Endothelial cell of umbilical vein (primary cell): ENCODE data around the gene SLC18A3. TPM values are rescaled to one million over a fixed set of nuclear protein-coding genes. Genes with fewer than 3 reads are reported as not detected.

Source experiments
- BruUV-seq: library from RNA; stranded (reverse); fragments of 400-500 nt; replicated peaks from 2 replicates; lab custom pipeline; 2021; lab: Mats Ljungman, UMichigan
- CTCF ChIA-PET: fragments of 300-600, 350-600 bp; sonication (Branson Sonifier 250); formaldehyde crosslinking; loops from one replicate; lab custom pipeline; 2021; ENCODE audit warnings: antibody characterized with exemption, inconsistent platforms; lab: Charles Lee
- POLR2A ChIA-PET: fragments of 300-600, 350-600 bp; sonication (Branson Sonifier 250); formaldehyde crosslinking; loops from one replicate; lab custom pipeline; 2021; ENCODE audit warnings: antibody characterized with exemption, inconsistent platforms; lab: Charles Lee
- DNase-seq: peaks from one replicate; pipeline ENCODE4 v3.0.0-alpha.2; 2011; ENCODE audit warnings: low read depth, low spot score
- FAIRE-seq: peaks from 2 replicates; lab custom pipeline; 2011; peaks lifted over from hg19 to GRCh38; lab: Jason Lieb, UNC
- H2AFZ ChIP-seq: 2 replicates; pipeline ENCODE4 v1.6.0; 2012; ENCODE audit warnings: low read depth, low read length, control low read depth, inconsistent platforms
- H3K27ac ChIP-seq: 2 replicates; pipeline ENCODE4 v1.5.1; 2011; ENCODE audit warnings: low read depth, mild to moderate bottlenecking, control low read depth, low read length, moderate library complexity; ENCODE audit not compliant: insufficient read depth
- H3K27me3 ChIP-seq, 2 experiments: 2 replicates each; pipeline versions ENCODE4 v1.6.0 to v1.6.1; 2011; ENCODE audit warnings: low read length in 2 of 2, mixed read lengths in 1 of 2; ENCODE audit not compliant: control insufficient read depth in 2 of 2, insufficient read depth in 2 of 2
- H3K36me3 ChIP-seq, 2 experiments: 2 replicates in 1 of 2; 3 replicates in 1 of 2; pipeline ENCODE4 v1.5.1; 2011; ENCODE audit warnings: low read length in 2 of 2, mild to moderate bottlenecking in 1 of 2, moderate library complexity in 1 of 2; ENCODE audit not compliant: control insufficient read depth in 2 of 2, insufficient read depth in 2 of 2; ENCODE audit errors: extremely low read depth in 1 of 2
- H3K4me1 ChIP-seq: 3 replicates; pipeline ENCODE4 v1.5.1; 2011; ENCODE audit warnings: mild to moderate bottlenecking, low read length; ENCODE audit not compliant: control insufficient read depth, insufficient read depth; ENCODE audit errors: extremely low read depth
- H3K4me2 ChIP-seq: 2 replicates; pipeline ENCODE4 v1.6.1; 2011; ENCODE audit warnings: low read length, control low read depth, mixed read lengths; ENCODE audit not compliant: insufficient read depth
- H3K4me3 ChIP-seq, 3 experiments: fragments of 200-600 bp in 1 of 3; sonication (generic), shearing (Covaris generic) in 1 of 3; replicated peaks in 1 of 3; 2 replicates each; pipeline ENCODE4 v1.5.1; 2011 to 2016; ENCODE audit warnings: control low read depth in 3 of 3, low read length in 3 of 3, mild to moderate bottlenecking in 2 of 3, inconsistent platforms in 1 of 3, low read depth in 1 of 3, moderate library complexity in 1 of 3; ENCODE audit not compliant: insufficient read depth in 1 of 3
- H3K79me2 ChIP-seq: 2 replicates; pipeline ENCODE4 v1.6.0; 2012; ENCODE audit warnings: low read length, inconsistent platforms; ENCODE audit not compliant: control insufficient read depth, insufficient read depth
- H3K9ac ChIP-seq: replicated peaks from 2 replicates; pipeline ENCODE3; 2011; ENCODE audit warnings: low read length, control low read depth; ENCODE audit not compliant: insufficient read depth; ENCODE audit errors: extremely low read depth
- H3K9me1 ChIP-seq: replicated peaks from 3 replicates; pipeline ENCODE4 v1.6.0; 2011; ENCODE audit warnings: mild to moderate bottlenecking, low read length; ENCODE audit not compliant: control insufficient read depth, insufficient read depth; ENCODE audit errors: extremely low read depth
- H3K9me3 ChIP-seq: replicated peaks from 2 replicates; pipeline ENCODE4 v1.5.1; 2012; ENCODE audit warnings: low read length, inconsistent platforms; ENCODE audit not compliant: control insufficient read depth, insufficient read depth
- H4K20me1 ChIP-seq: replicated peaks from 2 replicates; pipeline ENCODE3; 2011; ENCODE audit warnings: mild to moderate bottlenecking, low read length; ENCODE audit not compliant: control insufficient read depth, insufficient read depth; ENCODE audit errors: extremely low read depth
- CTCF ChIP-seq, 2 donors: IDR thresholded peaks; 1 replicate in 1 of 2; 2 replicates in 1 of 2; pipeline ENCODE4 v1.5.1; 2011; ENCODE audit warnings: low read length in 2 of 2, mild to moderate bottlenecking in 2 of 2, moderate library complexity in 2 of 2, control low read depth in 1 of 2, inconsistent platforms in 1 of 2, low read depth in 1 of 2; ENCODE audit not compliant: insufficient read depth in 1 of 2; ENCODE audit errors: extremely low read depth in 1 of 2
- EZH2 ChIP-seq: IDR thresholded peaks from 2 replicates; pipeline ENCODE4 v1.6.1; 2012; ENCODE audit warnings: borderline replicate concordance, low read depth, mild to moderate bottlenecking, moderate library complexity, low read length, inconsistent platforms; ENCODE audit not compliant: severe bottlenecking
- FOS ChIP-seq: IDR thresholded peaks from 2 replicates; pipeline ENCODE4 v1.6.1; 2011; ENCODE audit warnings: mild to moderate bottlenecking, low read length, moderate library complexity, borderline replicate concordance; ENCODE audit not compliant: insufficient read depth
- GATA2 ChIP-seq: IDR thresholded peaks from 2 replicates; pipeline ENCODE4 v1.7.0; 2011; ENCODE audit warnings: low read depth, mild to moderate bottlenecking, moderate library complexity, mixed read lengths, low read length; ENCODE audit not compliant: insufficient read length, insufficient read depth
- JUN ChIP-seq: IDR thresholded peaks from 2 replicates; pipeline ENCODE4 v1.6.1; 2011; ENCODE audit warnings: borderline replicate concordance, low read depth; ENCODE audit not compliant: insufficient read length, insufficient read depth
- MAX ChIP-seq: IDR thresholded peaks from 2 replicates; pipeline ENCODE4 v1.6.1; 2011; ENCODE audit not compliant: insufficient read depth, insufficient read length
- MYC ChIP-seq: IDR thresholded peaks from one replicate; pipeline ENCODE4 v1.6.1; 2011; ENCODE audit warnings: mild to moderate bottlenecking, low read depth, low read length
- POLR2A ChIP-seq: IDR thresholded peaks from 2 replicates; pipeline ENCODE4 v1.6.1; 2012; ENCODE audit warnings: low read depth, mild to moderate bottlenecking, control low read depth, low read length
- POLR2AphosphoS5 ChIP-seq: IDR thresholded peaks from 2 replicates; pipeline ENCODE4 v1.6.1; 2012; ENCODE audit warnings: low read depth, mild to moderate bottlenecking, control low read depth, low read length, moderate library complexity; ENCODE audit not compliant: insufficient read depth
- dilution Hi-C: fragments of 300-500 bp; cut with MboI; formaldehyde crosslinking; loops from one replicate; pipeline ENCODE4 v1.15.0; 2019; ENCODE audit warnings: low sequenced_read_pairs; ENCODE audit not compliant: extremely low pct_ligation_motif_present
- intact Hi-C: fragments of 100-400 bp; cut with micrococcal nuclease; formaldehyde crosslinking; loops from one replicate; pipeline ENCODE4 v1.10.0; 2022
- polyA plus RNA-seq, 4 experiments: library from polyadenylated mRNA; depleted of rRNA in 3 of 4; stranded (reverse) in 3 of 4; unstranded in 1 of 4; fragments of >200 nt; gene quantifications; 2 replicates each; pipeline versions ENCODE4 v1.2.1 to v1.2.3, GENCODE V29; 2011 to 2012; ENCODE audit warnings: missing spikeins in 1 of 4
- total RNA-seq: library from RNA; stranded (reverse); gene quantifications from 2 replicates; pipeline ENCODE4 v1.2.3, GENCODE V29; 2021

Gene SLC18A3
- total and polyA plus RNA-seq, 2 donors (not counting 3 experiments of a cell fraction or from before 2014, with no cell fraction given) = not detected

- Histone ChIP-seq H3K27me3 (no peaks in the 10 kb centered on the region), H3K9me1 (no peaks in the 10 kb centered on the region), H3K9me3 (no peaks in the 10 kb centered on the region), H3K4me2 (no peak overlapping the region), H3K4me3 (no peak overlapping the region), H2AFZ (no peak overlapping the region), H3K79me2 (no peaks in the 10 kb centered on the region), H3K4me1 (peaks cover 3% of the 10 kb centered on the region), H3K9ac (no peak overlapping the region), H3K36me3 (no peaks in the 10 kb centered on the region), H4K20me1 (no peaks in the 10 kb centered on the region), H3K27ac (no peak overlapping the region)
- no TSS peak for BruUV-seq
- no peak for TF ChIP-seq GATA2
- TF ChIP-seq CTCF (IDR thresholded peaks at IDR 0.05; ENCODE audit: extremely low read depth in 1 of 2, insufficient read depth in 1 of 2, low read depth in 1 of 2, low read length in 2 of 2) = peak; percentile 89 to 99
- ChIA-PET POLR2A (interaction anchor here (0.6 kb wide), 1 partner anchor 41 kb away, joined by 3 read pairs; no protein-coding TSS in a partner anchor), CTCF (interaction anchor here (0.6 to 4.0 kb wide), 33 partner anchors 8 to 935 kb away, joined by 3 to 47 read pairs (median 5); partner anchors contain the start of gene ERCC6)
- DNase-seq (peak; percentile 58), FAIRE-seq (peak; percentile 94)
- dilution Hi-C loops = no loop called here
- intact Hi-C loops = loop anchor here (1.0 to 10.0 kb wide), 6 partner anchors 54 to 1302 kb away; partner anchors contain the start of genes ERCC6, OGDHL, PARG and TIMM23B
These were observed 17.2 kb upstream of the SLC18A3 start for GRCh38 chr10:49592726-49593563.

GRCh38 chr10:49593564-49593875 is 16.6 kb upstream of the SLC18A3 start:
- no peak for FAIRE-seq
- TF ChIP-seq POLR2AphosphoS5 = no peak
- no peak for TF ChIP-seq GATA2
- TF ChIP-seq FOS = no peak
- no peak for TF ChIP-seq MAX
- TF ChIP-seq MYC = no peak
- no peak for TF ChIP-seq JUN
- no peak for TF ChIP-seq POLR2A
- TF ChIP-seq EZH2 = no peak
- no peak for TF ChIP-seq CTCF (IDR thresholded peaks at IDR 0.05; ENCODE audit: extremely low read depth in 1 of 2, insufficient read depth in 1 of 2, low read depth in 1 of 2, low read length in 2 of 2)

More at GRCh38 chr10:49593564-49593875, 16.6 kb upstream of the SLC18A3 start:
- POLR2A ChIA-PET = no interaction called here
- no peaks in the 10 kb centered on the region for H3K9me3 ChIP-seq
- intact Hi-C loops (loop anchor here (1.0 to 10.0 kb wide), 6 partner anchors 55 to 1301 kb away; partner anchors contain the start of genes ERCC6, OGDHL, PARG and TIMM23B), dilution Hi-C loops (no loop called here)
- no peak overlapping the region for H3K4me2 ChIP-seq
- no peaks in the 10 kb centered on the region for H3K27me3 ChIP-seq
- no peak overlapping the region for H3K27ac ChIP-seq
- no peak overlapping the region for H3K9ac ChIP-seq
- CTCF ChIA-PET = interaction anchor here (0.6 to 4.0 kb wide), 33 partner anchors 9 to 936 kb away, joined by 3 to 47 read pairs (median 5); partner anchors contain the start of gene ERCC6
- H4K20me1 ChIP-seq = no peaks in the 10 kb centered on the region
- H3K36me3 ChIP-seq = no peaks in the 10 kb centered on the region
- no TSS peak for BruUV-seq
- peaks cover 3% of the 10 kb centered on the region for H3K4me1 ChIP-seq
- no peak overlapping the region for H2AFZ ChIP-seq
- H3K4me3 ChIP-seq = no peak overlapping the region
- no peaks in the 10 kb centered on the region for H3K79me2 ChIP-seq
- no peak for DNase-seq
- no peaks in the 10 kb centered on the region for H3K9me1 ChIP-seq
